NCI-H1436 treated with DMSO at 0.1 percent for 48 hours (cell line): ENCODE data around the gene CADPS2.
"Not testable (repeated sequence)": the region's sequence is repeated elsewhere in the genome, so short reads cannot be mapped to it uniquely, and the experiment has no call there.

Experiments used
- DNase-seq: peaks from one replicate; lab custom pipeline; 2025; lab: John Stamatoyannopoulos, UW

The CADPS2 gene

GRCh38 chr7:122291189-122291588, 595.1 kb downstream of the CADPS2 start:
- no peak for DNase-seq

- no peak for DNase-seq
Measured at GRCh38 chr7:122290476-122290875, 595.8 kb downstream of the CADPS2 start.

- DNase-seq, result no peak
Measured at GRCh38 chr7:122289426-122289825, 596.8 kb downstream of the CADPS2 start.

- not testable (repeated sequence) for DNase-seq
Measured at GRCh38 chr7:122284608-122285007, 601.7 kb downstream of the CADPS2 start.

- no peak for DNase-seq
Measured at GRCh38 chr7:122273117-122273516, 613.1 kb downstream of the CADPS2 start.

- DNase-seq, result no peak
Measured at GRCh38 chr7:122269241-122269640, 617.0 kb downstream of the CADPS2 start.
